Measurements from ENCODE around the gene ERGIC1.
"Not testable (repeated sequence)": the region's sequence is repeated elsewhere in the genome, so short reads cannot be mapped to it uniquely, and the experiment has no call there.

The ERGIC1 gene

DNA sequence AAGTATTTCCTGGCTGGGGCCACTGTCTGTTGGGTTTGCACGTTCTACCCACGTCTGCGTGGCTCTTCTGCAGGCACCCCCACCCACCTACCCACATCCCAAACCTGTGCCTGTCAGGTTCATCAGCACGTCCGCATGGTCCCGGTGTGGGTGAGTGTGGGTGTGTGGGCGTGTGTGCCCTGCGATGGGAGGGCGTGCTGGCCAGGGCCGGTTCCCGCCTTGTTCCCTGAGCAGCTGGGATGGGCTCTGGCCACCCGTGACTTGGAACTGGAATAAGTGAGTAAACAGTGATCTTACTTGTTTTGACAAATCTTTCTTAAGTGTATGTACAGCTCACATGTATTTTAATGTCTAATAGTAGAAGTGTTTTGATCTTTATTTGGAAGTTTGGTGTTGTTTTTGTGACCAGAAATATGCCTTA, 20.4 kb downstream of the ERGIC1 start:
- no peaks in the 10 kb centered on the region for H3K36me3 Mint-ChIP-seq
- no peak overlapping the region for H3K27ac Mint-ChIP-seq
- no peaks in the 10 kb centered on the region for H3K9me3 Mint-ChIP-seq
- CTCF ChIA-PET: interaction anchor here (1.7 kb wide), 1 partner anchor 141 kb away, joined by 4 read pairs; no protein-coding TSS in a partner anchor
- no peak for DNase-seq
- no peak overlapping the region for H3K4me3 Mint-ChIP-seq
- peaks cover 30% of the 10 kb centered on the region for H3K4me1 Mint-ChIP-seq
- H3K27me3 Mint-ChIP-seq: no peaks in the 10 kb centered on the region

DNA sequence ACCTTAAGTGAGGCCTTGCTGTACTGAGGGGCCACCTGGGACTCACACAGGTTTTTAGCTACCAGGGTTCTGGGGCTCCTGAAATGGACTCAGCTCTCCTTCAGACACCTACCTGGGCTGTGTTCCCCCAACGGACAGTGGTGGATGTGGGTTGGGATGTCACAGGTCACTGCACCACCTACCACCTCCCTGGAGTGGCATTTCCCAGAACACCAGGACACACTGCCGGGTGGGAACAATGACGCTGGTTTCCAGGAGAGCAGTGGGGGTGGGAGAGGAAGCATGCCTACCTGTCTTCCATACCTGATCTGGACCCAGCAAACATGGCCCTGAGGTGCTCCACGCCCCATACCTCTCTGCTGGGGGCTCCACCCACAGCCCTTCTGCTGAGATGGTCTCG, 20.9 kb downstream of the ERGIC1 start:
- Mint-ChIP-seq H3K4me3 (no peak overlapping the region), H3K27ac (no peak overlapping the region), H3K9me3 (no peaks in the 10 kb centered on the region), H3K27me3 (no peaks in the 10 kb centered on the region), H3K4me1 (peaks cover 25% of the 10 kb centered on the region), H3K36me3 (no peaks in the 10 kb centered on the region)
- CTCF ChIA-PET: interaction anchor here (1.7 kb wide), 1 partner anchor 142 kb away, joined by 4 read pairs; no protein-coding TSS in a partner anchor
- DNase-seq: no peak

DNA sequence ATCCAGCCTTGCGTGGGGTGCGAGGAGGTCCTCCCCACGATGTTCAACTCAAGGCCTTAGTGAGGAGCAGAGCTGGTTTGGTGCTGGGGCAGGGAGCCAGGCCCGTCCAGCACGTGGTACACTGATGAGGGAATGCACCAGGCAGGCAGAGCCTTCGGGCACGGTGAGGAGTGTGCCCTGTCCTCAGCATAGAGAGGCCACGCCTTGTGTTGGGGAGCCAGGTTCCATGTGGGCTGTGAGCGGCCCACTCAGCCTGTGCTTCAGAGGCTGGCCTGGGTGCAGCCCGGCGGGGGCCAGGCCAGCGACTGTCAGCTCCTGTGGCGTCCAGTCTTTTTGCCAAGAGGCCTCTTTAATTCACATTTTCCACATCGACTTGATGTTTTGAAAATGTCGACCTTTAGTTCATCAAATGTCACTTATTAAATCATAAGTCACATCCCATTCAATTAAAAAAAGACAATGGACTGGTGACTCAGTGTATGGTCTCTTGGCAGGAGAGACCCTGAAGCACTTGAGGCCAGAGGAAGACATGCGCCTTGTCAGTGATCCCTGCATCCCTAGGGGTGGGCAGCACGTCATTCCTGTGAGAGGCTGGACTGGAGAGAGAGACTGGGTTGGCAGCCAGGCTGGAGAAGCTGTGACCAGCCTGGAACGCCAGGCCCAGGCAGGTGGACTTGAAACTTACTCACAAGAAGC, 21.7 kb downstream of the ERGIC1 start:
- Mint-ChIP-seq H3K27ac (no peak overlapping the region), H3K36me3 (no peaks in the 10 kb centered on the region), H3K4me3 (no peak overlapping the region), H3K4me1 (peaks cover 25% of the 10 kb centered on the region), H3K9me3 (no peaks in the 10 kb centered on the region), H3K27me3 (no peaks in the 10 kb centered on the region)
- CTCF ChIA-PET: no interaction called here
- no peak for DNase-seq

DNA sequence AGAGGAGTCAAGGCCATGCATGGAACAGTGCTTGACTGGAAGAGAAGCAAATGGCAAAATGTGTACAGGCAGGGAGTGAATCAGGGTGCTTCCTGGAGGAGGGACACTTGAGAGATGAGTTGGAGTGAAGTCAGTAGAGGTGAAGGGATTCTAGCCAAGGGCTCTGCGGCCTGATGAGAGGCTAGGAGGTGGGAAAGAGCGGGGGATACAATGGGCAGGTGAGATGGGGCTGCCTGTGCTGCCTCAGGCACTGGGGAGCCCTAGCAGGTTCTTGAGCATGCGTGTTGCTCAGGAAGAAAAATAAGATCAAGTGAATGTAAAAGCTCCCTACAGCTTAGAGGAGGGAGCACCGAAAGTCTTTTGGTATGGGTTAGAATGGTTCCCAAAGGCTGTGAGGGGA, 22.3 kb downstream of the ERGIC1 start:
- H3K4me1 Mint-ChIP-seq: peaks cover 26% of the 10 kb centered on the region
- DNase-seq: no peak
- no peaks in the 10 kb centered on the region for H3K27me3 Mint-ChIP-seq
- CTCF ChIA-PET: no interaction called here
- H3K4me3 Mint-ChIP-seq: no peak overlapping the region
- no peaks in the 10 kb centered on the region for H3K9me3 Mint-ChIP-seq
- H3K36me3 Mint-ChIP-seq: no peaks in the 10 kb centered on the region
- no peak overlapping the region for H3K27ac Mint-ChIP-seq

DNA sequence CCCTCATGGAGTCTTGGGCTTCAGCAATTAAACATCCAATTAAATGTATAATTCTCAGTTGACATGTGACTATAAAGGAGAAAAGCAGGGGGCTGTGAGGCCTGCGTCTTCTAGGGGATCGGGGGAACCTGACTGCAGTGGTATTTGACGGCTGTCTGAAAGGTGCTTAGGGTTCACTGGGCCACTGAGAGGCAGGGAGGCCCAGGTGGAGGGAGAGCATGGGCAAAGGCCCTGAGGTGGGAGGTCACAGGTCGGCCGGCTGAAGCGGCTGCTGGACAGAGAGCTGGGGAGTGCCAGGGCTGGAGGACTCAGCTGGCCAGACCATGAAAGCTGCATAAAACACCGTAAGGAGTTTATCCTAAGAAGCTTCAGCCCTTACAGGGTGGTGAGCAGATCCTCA, 23.9 kb downstream of the ERGIC1 start:
- no peaks in the 10 kb centered on the region for H3K27me3 Mint-ChIP-seq
- CTCF ChIA-PET: interaction anchor here (1.7 kb wide), 1 partner anchor 10 kb away, joined by 3 read pairs; no protein-coding TSS in a partner anchor
- H3K27ac Mint-ChIP-seq: no peak overlapping the region
- peaks cover 26% of the 10 kb centered on the region for H3K4me1 Mint-ChIP-seq
- H3K9me3 Mint-ChIP-seq: no peaks in the 10 kb centered on the region
- no peaks in the 10 kb centered on the region for H3K36me3 Mint-ChIP-seq
- H3K4me3 Mint-ChIP-seq: no peak overlapping the region
- DNase-seq: no peak

DNA sequence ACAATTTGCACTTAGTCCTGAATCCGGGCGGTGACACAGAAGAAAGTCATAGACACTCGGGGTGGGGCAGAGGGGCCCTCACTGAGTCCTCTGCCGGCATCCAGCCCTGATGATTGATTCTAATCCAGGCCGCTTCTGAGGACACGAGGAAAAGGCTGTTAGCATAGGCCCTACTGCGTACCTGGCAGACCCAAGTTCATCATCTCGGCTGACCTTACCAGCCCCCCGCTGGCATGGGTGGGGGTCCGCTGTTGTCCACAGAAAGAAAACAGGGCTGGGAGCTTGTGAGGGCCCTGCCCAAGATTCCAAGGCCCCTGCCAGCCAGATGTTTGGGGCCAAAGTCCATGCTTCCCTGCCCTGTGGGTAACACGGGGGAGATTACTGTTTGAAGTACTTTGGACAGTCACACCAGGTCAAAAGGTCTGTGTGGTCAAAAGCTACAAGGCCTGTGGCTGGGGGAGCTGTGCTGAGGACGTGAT, 24.5 kb downstream of the ERGIC1 start:
- no peak for DNase-seq
- CTCF ChIA-PET: interaction anchor here (1.7 kb wide), 1 partner anchor 9 kb away, joined by 3 read pairs; no protein-coding TSS in a partner anchor
- peaks cover 22% of the 10 kb centered on the region for H3K4me1 Mint-ChIP-seq
- no peaks in the 10 kb centered on the region for H3K9me3 Mint-ChIP-seq
- H3K27ac Mint-ChIP-seq: no peak overlapping the region
- H3K4me3 Mint-ChIP-seq: no peak overlapping the region
- H3K27me3 Mint-ChIP-seq: no peaks in the 10 kb centered on the region
- no peaks in the 10 kb centered on the region for H3K36me3 Mint-ChIP-seq

DNA sequence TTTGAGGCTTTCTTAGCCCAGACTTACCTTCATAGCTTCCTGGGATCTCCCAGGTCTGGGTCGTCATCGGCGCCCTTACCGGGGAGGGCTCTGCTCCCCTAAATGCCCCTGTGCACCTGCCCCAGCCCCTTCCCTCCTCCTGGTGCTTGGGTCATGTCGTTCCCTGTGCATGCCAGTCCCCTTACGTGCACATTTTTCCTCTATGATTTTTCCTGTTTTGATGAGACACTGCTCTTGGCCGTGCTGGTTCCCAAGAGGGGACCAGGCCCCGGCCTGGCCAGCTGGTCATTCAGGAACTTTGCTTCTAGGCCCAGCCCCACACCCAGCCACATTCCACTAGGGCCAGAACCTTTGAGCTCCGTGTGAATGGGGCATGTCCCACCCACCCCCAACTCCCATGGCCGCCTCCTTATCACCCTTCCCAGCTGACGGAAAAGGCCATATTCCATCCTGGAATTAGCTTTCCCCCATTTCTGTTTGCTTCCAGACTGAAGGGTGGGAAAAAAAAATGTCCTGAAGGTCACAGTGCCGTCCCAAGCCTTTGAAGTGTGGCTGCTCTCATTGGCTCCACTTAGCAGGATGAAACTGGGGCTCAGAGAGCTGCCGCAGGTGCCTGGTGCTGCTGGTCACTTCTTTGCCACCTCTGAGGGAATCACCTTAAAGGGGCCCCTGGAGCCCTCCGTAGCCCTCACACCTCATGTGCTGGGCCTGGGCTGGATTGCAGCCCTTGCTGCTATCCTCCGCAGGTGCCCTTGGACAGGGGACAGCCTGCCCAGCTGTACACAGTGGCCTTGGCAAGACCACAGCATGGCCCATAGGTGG, 25.1 kb downstream of the ERGIC1 start:
- Mint-ChIP-seq H3K9me3 (no peaks in the 10 kb centered on the region), H3K27ac (no peak overlapping the region), H3K36me3 (no peaks in the 10 kb centered on the region), H3K4me3 (no peak overlapping the region), H3K27me3 (no peaks in the 10 kb centered on the region), H3K4me1 (peaks cover 16% of the 10 kb centered on the region)
- DNase-seq: no peak
- CTCF ChIA-PET: interaction anchor here (0.7 to 1.7 kb wide), 2 partner anchors 9 to 769 kb away, joined by 3 read pairs; no protein-coding TSS in a partner anchor

DNA sequence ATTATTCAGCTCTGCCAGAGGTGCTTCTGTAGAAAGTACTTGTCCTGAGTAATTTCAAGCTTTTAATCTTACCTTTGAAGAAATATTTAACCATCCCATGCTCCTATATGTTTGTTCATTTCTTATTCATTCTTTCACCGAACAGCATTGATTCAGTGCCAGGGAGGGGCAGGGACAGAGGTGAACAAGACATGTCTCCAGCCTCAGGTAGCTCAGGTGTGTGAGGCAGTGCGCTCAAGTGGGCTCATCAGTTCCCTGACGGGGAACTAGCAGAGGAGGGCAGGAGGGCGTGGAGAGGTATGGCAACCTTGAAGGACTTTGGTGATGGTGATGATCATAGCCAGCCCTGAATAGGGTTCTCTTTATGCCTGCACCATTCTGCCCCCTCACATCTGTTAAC, 25.9 kb downstream of the ERGIC1 start:
- no peak overlapping the region for H3K27ac Mint-ChIP-seq
- CTCF ChIA-PET: interaction anchor here (0.7 kb wide), 1 partner anchor 769 kb away, joined by 3 read pairs; no protein-coding TSS in a partner anchor

DNA sequence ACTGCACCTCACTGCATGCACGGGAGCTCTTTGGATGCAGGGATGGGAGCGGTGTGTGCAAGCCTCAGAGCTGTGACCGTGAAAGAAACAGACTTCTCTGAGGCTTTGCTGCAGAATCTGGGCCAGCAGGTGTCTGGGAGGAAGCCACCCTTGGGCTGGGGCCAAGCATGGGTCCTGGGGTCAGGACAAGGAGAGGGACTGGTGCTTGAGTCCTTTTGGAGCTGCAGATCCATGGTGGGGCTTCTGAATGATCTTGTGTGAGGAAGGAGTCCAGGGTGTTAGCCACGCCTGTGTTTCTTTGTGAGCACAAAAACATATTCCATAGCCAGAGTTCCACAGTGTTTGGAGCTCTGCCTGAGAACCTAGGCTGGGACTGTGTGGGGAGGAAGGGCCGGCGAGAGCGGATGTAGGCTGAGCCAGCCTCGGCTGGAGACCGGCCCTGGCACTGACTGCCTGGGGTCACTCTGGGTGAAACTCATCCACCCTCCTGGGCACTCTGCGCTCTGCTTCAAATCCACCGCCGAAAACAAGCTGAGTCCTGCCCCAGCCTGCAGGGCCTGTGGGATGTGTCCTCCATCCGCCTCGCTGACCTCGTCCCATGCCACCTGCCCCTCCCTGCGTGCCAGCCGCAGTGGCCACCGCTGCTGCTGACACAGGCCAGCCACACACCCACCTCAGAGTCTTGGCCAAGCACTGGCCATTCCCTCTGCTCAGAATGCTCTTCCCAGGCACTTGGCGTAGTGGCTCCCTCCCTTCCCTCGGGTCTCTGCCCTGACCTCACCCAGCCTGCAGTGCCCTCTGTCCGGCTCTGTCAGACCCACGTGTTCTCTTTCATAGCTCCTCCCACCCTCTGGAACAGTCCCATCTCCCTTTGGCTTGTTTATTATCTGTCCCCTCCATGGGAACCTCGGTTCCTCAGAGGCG, 26.7 kb downstream of the ERGIC1 start:
- Mint-ChIP-seq H3K9me3 (no peaks in the 10 kb centered on the region), H3K36me3 (no peaks in the 10 kb centered on the region), H3K27me3 (no peaks in the 10 kb centered on the region), H3K4me3 (no peak overlapping the region), H3K4me1 (peaks cover 9% of the 10 kb centered on the region), H3K27ac (no peak overlapping the region)
- CTCF ChIA-PET: no interaction called here
- no peak for DNase-seq

More for the DNA sequence above, 25.9 kb downstream of the ERGIC1 start:
- Mint-ChIP-seq H3K27me3 (no peaks in the 10 kb centered on the region), H3K4me1 (peaks cover 9% of the 10 kb centered on the region), H3K9me3 (no peaks in the 10 kb centered on the region), H3K4me3 (no peak overlapping the region), H3K36me3 (no peaks in the 10 kb centered on the region)
- no peak for DNase-seq

DNA sequence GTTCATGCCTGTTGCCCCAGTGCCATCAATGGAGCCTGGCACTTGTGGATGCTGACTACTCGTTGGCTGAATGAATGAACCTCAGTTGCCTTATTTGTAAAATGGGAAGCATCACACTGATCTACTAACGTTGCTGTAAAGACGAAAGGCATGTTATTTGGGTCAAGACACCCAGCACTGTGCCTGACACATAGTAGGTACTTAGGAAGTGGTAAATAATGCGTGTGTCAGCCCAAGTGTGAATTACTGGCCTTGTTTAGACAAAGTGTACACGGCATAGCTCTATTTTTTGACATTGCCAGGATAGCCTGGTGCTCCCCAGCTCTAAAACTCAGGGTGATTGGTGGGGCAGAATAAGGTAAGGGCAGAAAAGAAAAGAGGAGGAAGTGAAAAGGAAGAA, 27.4 kb downstream of the ERGIC1 start:
- Mint-ChIP-seq H3K36me3 (no peaks in the 10 kb centered on the region), H3K9me3 (no peaks in the 10 kb centered on the region), H3K4me1 (peaks cover 9% of the 10 kb centered on the region), H3K27ac (no peak overlapping the region), H3K4me3 (no peak overlapping the region), H3K27me3 (no peaks in the 10 kb centered on the region)
- CTCF ChIA-PET: no interaction called here
- DNase-seq: no peak

DNA sequence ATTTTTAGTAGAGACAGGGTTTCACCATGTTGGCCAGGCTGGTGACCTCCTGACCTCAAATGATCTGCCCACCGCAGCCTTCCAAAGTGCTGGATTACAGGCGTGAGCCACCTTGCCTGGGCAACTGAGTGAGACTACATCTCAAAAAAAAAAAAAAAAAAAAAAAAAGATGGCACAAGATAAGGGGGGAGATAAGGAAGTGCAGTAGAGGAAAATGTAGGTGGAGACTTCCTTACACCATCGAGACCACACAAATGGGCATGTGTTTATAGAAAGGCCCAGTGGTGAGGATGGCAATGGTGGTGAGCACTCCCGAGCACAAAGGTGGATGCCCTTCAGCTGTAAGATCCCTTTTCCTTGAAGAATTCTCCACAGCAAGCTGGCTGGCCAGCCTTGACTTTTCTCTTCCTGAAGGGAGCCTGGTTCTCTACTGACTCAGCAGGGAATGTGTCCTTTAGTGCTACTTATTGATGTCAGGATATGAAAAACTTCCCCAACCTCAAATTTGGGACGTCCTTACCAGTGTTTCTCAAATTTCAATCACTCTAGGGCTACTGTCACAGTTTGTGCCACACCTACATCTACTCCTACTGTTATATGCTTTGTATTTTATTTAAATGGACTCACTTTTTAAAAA, 28.2 kb downstream of the ERGIC1 start:
- Mint-ChIP-seq H3K9me3 (no peaks in the 10 kb centered on the region), H3K27ac (no peak overlapping the region), H3K4me3 (no peak overlapping the region), H3K36me3 (no peaks in the 10 kb centered on the region), H3K4me1 (peaks cover 9% of the 10 kb centered on the region), H3K27me3 (no peaks in the 10 kb centered on the region)
- no peak for DNase-seq
- CTCF ChIA-PET: no interaction called here

DNA sequence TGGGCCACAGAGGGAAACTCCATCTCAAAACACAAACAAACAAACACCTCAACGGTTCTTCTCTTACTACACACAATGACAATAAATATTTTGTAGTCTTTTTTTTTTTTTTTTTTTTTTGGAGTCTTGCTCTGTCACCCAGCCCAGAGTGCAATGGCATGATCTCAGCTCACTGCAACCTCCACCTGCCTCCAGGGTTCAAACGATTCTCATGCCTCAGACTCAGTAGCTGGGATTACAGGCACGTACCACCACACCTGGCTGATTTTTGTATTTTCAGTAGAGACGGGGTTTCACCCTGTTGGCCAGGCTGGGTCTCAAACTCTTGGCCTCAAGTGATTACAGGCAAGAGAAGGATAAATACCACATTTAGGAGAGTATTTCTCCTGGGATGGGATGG, 30.1 kb downstream of the ERGIC1 start:
- H3K27me3 Mint-ChIP-seq, H3K4me3 Mint-ChIP-seq, H3K27ac Mint-ChIP-seq, DNase-seq, H3K9me3 Mint-ChIP-seq, H3K36me3 Mint-ChIP-seq, CTCF ChIA-PET: not testable (repeated sequence)
- peaks cover 17% of the 10 kb centered on the region for H3K4me1 Mint-ChIP-seq

DNA sequence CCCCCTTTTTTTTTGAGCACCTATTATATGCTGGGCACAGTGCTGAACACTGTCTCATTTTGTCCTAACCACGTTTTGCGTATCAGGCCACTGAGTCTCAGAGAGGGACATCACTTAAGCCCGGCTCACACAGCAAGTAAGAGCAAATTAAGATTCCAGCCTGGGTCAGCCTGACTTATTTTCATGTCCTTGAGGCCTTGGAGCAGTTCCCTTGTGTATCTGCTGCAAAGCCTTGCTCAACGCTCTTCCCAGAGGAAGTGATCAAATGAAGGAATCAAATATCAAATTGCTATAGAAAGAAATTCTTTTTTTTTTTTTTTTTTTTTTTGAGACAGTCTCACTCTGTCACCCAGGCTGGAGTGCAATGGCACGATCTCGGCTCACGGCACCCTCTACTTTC, 30.7 kb downstream of the ERGIC1 start:
- DNase-seq: no peak
- CTCF ChIA-PET: no interaction called here
- H3K27ac Mint-ChIP-seq: no peak overlapping the region
- H3K36me3 Mint-ChIP-seq: peaks cover 2% of the 10 kb centered on the region
- peaks cover 17% of the 10 kb centered on the region for H3K4me1 Mint-ChIP-seq
- no peak overlapping the region for H3K4me3 Mint-ChIP-seq
- no peaks in the 10 kb centered on the region for H3K27me3 Mint-ChIP-seq
- no peaks in the 10 kb centered on the region for H3K9me3 Mint-ChIP-seq
